Activated CD8-positive, alpha-beta memory T cell treated with anti-CD3 and anti-CD28 coated beads, Interleukin-2, amount 10 ng/mL, durations not matched to agents 7 days and 5 days (primary cell): ENCODE measurements around the gene IL17C. TPM values are rescaled to one million over a fixed set of nuclear protein-coding genes. Genes with fewer than 3 reads are reported as not detected.

Experiments used
- ATAC-seq: fragments of 150-1000 bp; cut with Tn5 transposase; one replicate; pipeline ENCODE4 v1.10.0; 2021; ENCODE audit warnings: moderate library complexity
- CTCF ChIA-PET: fragments of 350-600 bp; sonication (Branson Sonifier 250); formaldehyde crosslinking; loops from one replicate; lab custom pipeline; 2021; ENCODE audit warnings: antibody characterized with exemption; lab: Charles Lee
- DNase-seq: peaks from one replicate; pipeline ENCODE4 v3.0.0-alpha.2; 2020
- H3K27ac Mint-ChIP-seq: one replicate; pipeline ENCODE4 v1.8.0; 2021; ENCODE audit warnings: mild to moderate bottlenecking, mixed read lengths
- H3K27me3 Mint-ChIP-seq: one replicate; pipeline ENCODE4 v1.8.0; 2021; ENCODE audit warnings: mixed read lengths
- H3K36me3 Mint-ChIP-seq: one replicate; pipeline ENCODE4 v1.8.0; 2021; ENCODE audit warnings: mild to moderate bottlenecking, mixed read lengths
- H3K4me1 Mint-ChIP-seq: one replicate; pipeline ENCODE4 v1.8.0; 2021; ENCODE audit warnings: mixed read lengths
- H3K4me3 Mint-ChIP-seq: one replicate; pipeline ENCODE4 v1.8.0; 2021; ENCODE audit warnings: mild to moderate bottlenecking, moderate library complexity, mixed read lengths
- H3K9me3 Mint-ChIP-seq: one replicate; pipeline ENCODE4 v1.8.0; 2022; ENCODE audit warnings: low read depth, mixed read lengths
- total RNA-seq, 2 experiments: library from RNA; stranded (reverse); gene quantifications; one replicate each; pipeline ENCODE4 v1.2.3, GENCODE V29; 2021

IL17C gene
- total RNA-seq, 2 experiments from 2014 or later: 0.29 TPM; not detected in 1

GRCh38 chr16:88624977-88625576 lies 13.3 kb upstream of the IL17C start:
- Mint-ChIP-seq H3K9me3 (no peaks in the 10 kb centered on the region), H3K27me3 (no peaks in the 10 kb centered on the region), H3K27ac (no peak overlapping the region), H3K4me3 (no peak overlapping the region), H3K4me1 (peaks cover 25% of the 10 kb centered on the region), H3K36me3 (peaks cover 24% of the 10 kb centered on the region)
- ATAC-seq (peak; percentile 28), DNase-seq (peak; percentile 55)
- CTCF ChIA-PET: interaction anchor here (1.6 kb wide), 1 partner anchor 8 kb away, joined by 3 read pairs; no protein-coding TSS in a partner anchor

GRCh38 chr16:88626646-88627045 lies 11.7 kb upstream of the IL17C start:
- CTCF ChIA-PET: interaction anchor here (0.9 kb wide), 1 partner anchor 10 kb away, joined by 3 read pairs; no protein-coding TSS in a partner anchor
- H3K27ac Mint-ChIP-seq: no peak overlapping the region
- peaks cover 27% of the 10 kb centered on the region for H3K36me3 Mint-ChIP-seq
- peaks cover 16% of the 10 kb centered on the region for H3K4me1 Mint-ChIP-seq
- no peaks in the 10 kb centered on the region for H3K27me3 Mint-ChIP-seq
- DNase-seq (no peak), ATAC-seq (no peak)
- no peaks in the 10 kb centered on the region for H3K9me3 Mint-ChIP-seq
- no peak overlapping the region for H3K4me3 Mint-ChIP-seq

DNA sequence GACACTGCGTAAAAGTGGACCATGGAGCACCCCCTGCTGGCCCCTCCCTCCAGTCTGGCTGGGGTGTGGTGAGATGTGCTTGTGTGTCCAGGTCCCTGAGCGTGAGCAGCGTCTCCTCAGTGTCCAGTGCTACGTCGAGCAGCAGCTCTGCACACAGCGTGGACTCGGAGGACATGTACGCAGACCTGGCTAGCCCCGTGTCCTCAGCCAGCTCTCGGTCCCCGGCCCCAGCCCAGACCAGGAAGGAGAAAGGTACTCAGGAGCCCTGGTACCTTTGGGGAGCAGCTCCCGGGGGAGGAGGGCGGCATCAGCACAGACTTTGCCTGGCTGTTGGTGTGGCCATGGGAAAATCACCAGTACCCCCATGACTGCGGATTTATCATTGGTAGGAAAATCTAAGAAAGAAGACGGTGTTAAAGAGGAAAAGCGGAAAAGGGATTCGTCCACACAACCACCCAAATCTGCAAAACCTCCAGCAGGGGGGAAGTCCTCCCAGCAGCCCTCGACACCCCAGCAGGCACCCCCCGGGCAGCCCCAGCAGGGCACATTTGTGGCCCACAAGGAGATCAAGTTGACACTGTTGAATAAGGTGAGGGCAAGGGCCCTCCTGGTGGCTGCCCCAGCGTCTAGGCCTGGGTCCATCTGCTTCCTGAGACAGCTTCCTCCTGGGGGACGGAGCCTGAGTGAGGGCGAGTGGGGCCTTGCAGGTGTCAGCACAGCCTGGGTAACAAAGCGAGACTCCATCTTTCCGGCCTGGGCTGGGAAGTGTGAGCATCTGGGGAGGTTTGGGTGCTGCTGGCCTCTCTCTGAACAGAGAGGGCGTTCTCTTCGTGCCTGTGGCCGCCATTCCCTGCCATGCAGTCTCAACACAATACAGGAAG lies 10.6 kb upstream of the IL17C start:
- Mint-ChIP-seq H3K27me3 (no peaks in the 10 kb centered on the region), H3K27ac (no peak overlapping the region), H3K4me3 (no peak overlapping the region), H3K4me1 (peaks cover 15% of the 10 kb centered on the region), H3K36me3 (peaks cover 26% of the 10 kb centered on the region), H3K9me3 (no peaks in the 10 kb centered on the region)
- ATAC-seq: no peak
- no peak for DNase-seq
- CTCF ChIA-PET: no interaction called here

GRCh38 chr16:88628512-88628974 lies 9.8 kb upstream of the IL17C start:
- no peak for DNase-seq
- H3K9me3 Mint-ChIP-seq: no peaks in the 10 kb centered on the region
- no peak overlapping the region for H3K27ac Mint-ChIP-seq
- peaks cover 20% of the 10 kb centered on the region for H3K36me3 Mint-ChIP-seq
- CTCF ChIA-PET: interaction anchor here (1.6 kb wide), 1 partner anchor 9 kb away, joined by 4 read pairs; no protein-coding TSS in a partner anchor
- H3K27me3 Mint-ChIP-seq: no peaks in the 10 kb centered on the region
- peaks cover 18% of the 10 kb centered on the region for H3K4me1 Mint-ChIP-seq
- no peak overlapping the region for H3K4me3 Mint-ChIP-seq
- no peak for ATAC-seq

- DNase-seq (no peak), ATAC-seq (no peak)
- peaks cover 17% of the 10 kb centered on the region for H3K36me3 Mint-ChIP-seq
- H3K27ac Mint-ChIP-seq: peak overlapping the region; percentile 38
- CTCF ChIA-PET: interaction anchor here (1.6 kb wide), 1 partner anchor 10 kb away, joined by 4 read pairs; no protein-coding TSS in a partner anchor
- H3K9me3 Mint-ChIP-seq: no peaks in the 10 kb centered on the region
- no peaks in the 10 kb centered on the region for H3K27me3 Mint-ChIP-seq
- no peak overlapping the region for H3K4me3 Mint-ChIP-seq
- peaks cover 14% of the 10 kb centered on the region for H3K4me1 Mint-ChIP-seq
These were observed 8.5 kb upstream of the IL17C start for GRCh38 chr16:88629835-88630234.

GRCh38 chr16:88630433-88630832 lies 7.9 kb upstream of the IL17C start:
- no peaks in the 10 kb centered on the region for H3K27me3 Mint-ChIP-seq
- H3K4me1 Mint-ChIP-seq: peaks cover 14% of the 10 kb centered on the region
- peaks cover 17% of the 10 kb centered on the region for H3K36me3 Mint-ChIP-seq
- no peak overlapping the region for H3K27ac Mint-ChIP-seq
- no peaks in the 10 kb centered on the region for H3K9me3 Mint-ChIP-seq
- H3K4me3 Mint-ChIP-seq: no peak overlapping the region
- CTCF ChIA-PET: interaction anchor here (1.5 kb wide), 1 partner anchor 71 kb away, joined by 3 read pairs; no protein-coding TSS in a partner anchor
- ATAC-seq: no peak
- no peak for DNase-seq

GRCh38 chr16:88630941-88631340 lies 7.4 kb upstream of the IL17C start:
- CTCF ChIA-PET: interaction anchor here (1.5 kb wide), 1 partner anchor 71 kb away, joined by 3 read pairs; no protein-coding TSS in a partner anchor
- no peaks in the 10 kb centered on the region for H3K9me3 Mint-ChIP-seq
- no peak for DNase-seq
- peaks cover under 1% of the 10 kb centered on the region for H3K27me3 Mint-ChIP-seq
- H3K27ac Mint-ChIP-seq: no peak overlapping the region
- no peak overlapping the region for H3K4me3 Mint-ChIP-seq
- peaks cover 17% of the 10 kb centered on the region for H3K36me3 Mint-ChIP-seq
- ATAC-seq: no peak
- H3K4me1 Mint-ChIP-seq: peaks cover 15% of the 10 kb centered on the region

GRCh38 chr16:88631384-88631783 lies 7.0 kb upstream of the IL17C start:
- peaks cover 5% of the 10 kb centered on the region for H3K27me3 Mint-ChIP-seq
- peaks cover 19% of the 10 kb centered on the region for H3K4me1 Mint-ChIP-seq
- ATAC-seq (no peak), DNase-seq (no peak)
- H3K36me3 Mint-ChIP-seq: peaks cover 15% of the 10 kb centered on the region
- H3K9me3 Mint-ChIP-seq: no peaks in the 10 kb centered on the region
- H3K4me3 Mint-ChIP-seq: no peak overlapping the region
- CTCF ChIA-PET: interaction anchor here (1.5 to 2.6 kb wide), 2 partner anchors 12 to 70 kb away, joined by 3 to 15 read pairs; no protein-coding TSS in a partner anchor
- H3K27ac Mint-ChIP-seq: no peak overlapping the region

- H3K36me3 Mint-ChIP-seq: peaks cover 15% of the 10 kb centered on the region
- CTCF ChIA-PET: interaction anchor here (1.5 to 2.6 kb wide), 5 partner anchors 12 to 106 kb away, joined by 3 to 15 read pairs (median 4); no protein-coding TSS in a partner anchor
- no peak for ATAC-seq
- H3K9me3 Mint-ChIP-seq: no peaks in the 10 kb centered on the region
- H3K4me1 Mint-ChIP-seq: peaks cover 22% of the 10 kb centered on the region
- peaks cover 7% of the 10 kb centered on the region for H3K27me3 Mint-ChIP-seq
- no peak overlapping the region for H3K27ac Mint-ChIP-seq
- DNase-seq: no peak
- H3K4me3 Mint-ChIP-seq: no peak overlapping the region
These were observed 6.3 kb upstream of the IL17C start for GRCh38 chr16:88631920-88632586.

DNA sequence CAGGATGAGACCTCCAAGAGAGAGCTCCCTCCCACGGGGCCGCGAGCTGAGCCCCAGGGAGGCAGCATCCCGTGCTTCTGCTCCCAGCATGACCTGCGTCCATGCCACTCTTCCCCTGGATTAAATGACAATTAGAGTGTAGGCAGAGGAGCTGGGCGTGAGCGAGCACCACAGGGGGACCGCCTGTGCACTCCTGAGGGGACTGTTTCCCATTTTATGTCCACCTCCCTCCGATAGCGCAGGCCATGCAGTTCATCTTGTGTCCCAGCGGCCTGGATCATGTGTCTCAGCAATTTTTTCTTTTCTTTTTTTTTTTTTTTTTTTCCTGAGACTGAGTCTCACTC lies 5.8 kb upstream of the IL17C start:
- Mint-ChIP-seq H3K4me1 (peaks cover 27% of the 10 kb centered on the region), H3K27me3 (peaks cover 12% of the 10 kb centered on the region), H3K36me3 (peaks cover 13% of the 10 kb centered on the region), H3K4me3 (no peak overlapping the region), H3K27ac (no peak overlapping the region), H3K9me3 (no peaks in the 10 kb centered on the region)
- DNase-seq (no peak), ATAC-seq (no peak)
- CTCF ChIA-PET: interaction anchor here (0.9 to 2.6 kb wide), 8 partner anchors 13 to 148 kb away, joined by 3 to 15 read pairs (median 4); partner anchors contain the start of gene ZC3H18

DNA sequence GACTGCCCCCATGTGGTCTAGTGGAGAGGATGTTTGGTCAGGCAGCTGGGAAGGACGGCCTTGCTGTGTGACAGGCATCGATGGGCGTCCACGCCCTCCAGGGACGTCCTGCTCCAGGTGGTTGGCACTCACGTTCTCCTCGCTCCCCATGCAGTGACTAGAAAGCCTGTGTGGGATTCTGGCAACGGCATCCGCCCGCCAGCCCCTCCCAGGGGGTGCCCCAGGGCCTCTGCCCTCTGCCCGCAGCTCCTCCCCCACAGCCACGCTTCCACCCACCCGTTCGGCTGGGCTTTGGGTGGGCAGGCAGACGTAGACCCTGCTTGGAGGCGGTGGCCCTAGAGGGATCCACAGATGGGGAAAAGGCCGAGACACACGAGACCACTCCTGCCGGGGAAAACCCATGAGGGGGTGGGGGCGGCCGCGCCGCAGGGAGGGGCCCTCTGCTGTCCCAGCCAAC lies 4.7 kb upstream of the IL17C start:
- H3K36me3 Mint-ChIP-seq: peaks cover 11% of the 10 kb centered on the region
- ATAC-seq (peak; percentile 32), DNase-seq (peak; percentile 75)
- H3K9me3 Mint-ChIP-seq: no peaks in the 10 kb centered on the region
- peak overlapping the region; percentile 70 for H3K4me3 Mint-ChIP-seq
- peak overlapping the region; percentile 75 for H3K27ac Mint-ChIP-seq
- CTCF ChIA-PET: interaction anchor here (0.8 to 2.6 kb wide), 14 partner anchors 8 to 147 kb away, joined by 3 to 15 read pairs (median 3); partner anchors contain the start of gene ZC3H18
- peaks cover 32% of the 10 kb centered on the region for H3K4me1 Mint-ChIP-seq
- peaks cover 23% of the 10 kb centered on the region for H3K27me3 Mint-ChIP-seq

- ATAC-seq (peak; percentile 69), DNase-seq (peak; percentile 84)
- CTCF ChIA-PET: interaction anchor here (0.8 to 2.6 kb wide), 8 partner anchors 9 to 71 kb away, joined by 3 to 15 read pairs (median 4); partner anchors contain the start of gene ZC3H18
- H3K9me3 Mint-ChIP-seq: no peaks in the 10 kb centered on the region
- peak overlapping the region; percentile 70 for H3K4me3 Mint-ChIP-seq
- peaks cover 27% of the 10 kb centered on the region for H3K27me3 Mint-ChIP-seq
- H3K4me1 Mint-ChIP-seq: peaks cover 32% of the 10 kb centered on the region
- H3K27ac Mint-ChIP-seq: peak overlapping the region; percentile 75
- peaks cover 11% of the 10 kb centered on the region for H3K36me3 Mint-ChIP-seq
These were observed 4.0 kb upstream of the IL17C start for GRCh38 chr16:88634141-88634993.
